Esophagus (tissue), 2 donors: Measurements from ENCODE around the gene NDUFS2. TPM values are rescaled to one million over a fixed set of nuclear protein-coding genes. Genes with fewer than 3 reads are reported as not detected.

Experiments
- H3K27ac ChIP-seq, 2 donors: one replicate each; pipeline ENCODE4 v1.5.1; 2013; ENCODE audit warnings: low read depth in 2 of 2, mild to moderate bottlenecking in 2 of 2, inconsistent platforms in 1 of 2, low read length in 1 of 2, moderate library complexity in 1 of 2
- H3K27me3 ChIP-seq, 2 donors: one replicate each; pipeline ENCODE4 v1.6.1; 2013; ENCODE audit warnings: low read length in 2 of 2, control low read depth in 1 of 2, mild to moderate bottlenecking in 1 of 2; ENCODE audit not compliant: insufficient read depth in 2 of 2, control insufficient read depth in 1 of 2
- H3K36me3 ChIP-seq, 2 donors: one replicate each; pipeline ENCODE4 v1.6.1; 2013; ENCODE audit warnings: low read length in 1 of 2; ENCODE audit not compliant: control insufficient read depth in 2 of 2, insufficient read depth in 2 of 2
- H3K4me1 ChIP-seq, 2 donors: one replicate each; pipeline ENCODE4 v1.6.1; 2013; ENCODE audit warnings: low read length in 1 of 2; ENCODE audit not compliant: control insufficient read depth in 2 of 2, insufficient read depth in 2 of 2
- H3K4me3 ChIP-seq, 2 donors: one replicate each; pipeline ENCODE4 v1.5.1; 2013; ENCODE audit warnings: low read length in 2 of 2, mild to moderate bottlenecking in 2 of 2, low read depth in 1 of 2, moderate library complexity in 1 of 2
- H3K9me3 ChIP-seq, 2 donors: one replicate each; pipeline ENCODE4 v1.6.1; 2013; ENCODE audit warnings: mild to moderate bottlenecking in 2 of 2, low read depth in 1 of 2, low read length in 1 of 2, moderate library complexity in 1 of 2; ENCODE audit not compliant: control insufficient read depth in 2 of 2, insufficient read depth in 1 of 2
- WGBS, 2 donors: extraction: QIAGEN DNeasy Blood & Tissue Kit; methylation state at CpG; one replicate each; pipeline ENCODE4 v1.1.7; 2013; 5-methylcytosine and 5-hydroxymethylcytosine counted together
- polyA plus RNA-seq, 2 donors: library from polyadenylated mRNA; stranded (reverse); fragments of 200-250 nt; gene quantifications; one replicate each; pipeline ENCODE4 v1.2.3, GENCODE V29; 2013
- donor health status: healthy with polysubstance abuse.
- donor health status: Bipolar disorder and iron deficiency.

The NDUFS2 gene
- polyA plus RNA-seq, 2 donors, result 27.8 to 76.0 TPM

- Histone ChIP-seq H3K9me3 (no peaks in the 10 kb centered on the region), H3K27me3 (no peaks in the 10 kb centered on the region), H3K27ac (no peak overlapping the region), H3K4me3 (no peak overlapping the region), H3K36me3 (peaks cover 0 to 18% of the 10 kb centered on the region in 2 donors), H3K4me1 (peaks cover 4 to 23% of the 10 kb centered on the region in 2 donors)
- WGBS, 2 donors, result 82 to 84% methylated on average over 5 of the region's 5 CpGs
Measured at GRCh38 chr1:161161652-161162051, 40.5 kb upstream of the NDUFS2 start.

- Histone ChIP-seq H3K9me3 (no peaks in the 10 kb centered on the region), H3K4me3 (no peak overlapping the region), H3K4me1 (peaks cover 4 to 27% of the 10 kb centered on the region in 2 donors), H3K36me3 (peaks cover 0 to 18% of the 10 kb centered on the region in 2 donors), H3K27me3 (no peaks in the 10 kb centered on the region), H3K27ac (no peak overlapping the region)
- 81 to 85% methylated on average over 7 of the region's 7 CpGs for WGBS, 2 donors
Measured at GRCh38 chr1:161162052-161162451, 40.1 kb upstream of the NDUFS2 start.

GRCh38 chr1:161162806-161163205, 39.4 kb upstream of the NDUFS2 start:
- WGBS, 2 donors, result 91 to 95% methylated on average over 10 of the region's 10 CpGs
- Histone ChIP-seq H3K36me3 (peaks cover 0 to 18% of the 10 kb centered on the region in 2 donors), H3K4me1 (peaks cover 4 to 30% of the 10 kb centered on the region in 2 donors), H3K27ac (no peak overlapping the region), H3K4me3 (no peak overlapping the region), H3K9me3 (no peaks in the 10 kb centered on the region), H3K27me3 (no peaks in the 10 kb centered on the region)

GRCh38 chr1:161163793-161164192, 38.4 kb upstream of the NDUFS2 start:
- Histone ChIP-seq H3K36me3 (peaks cover 0 to 13% of the 10 kb centered on the region in 2 donors), H3K9me3 (no peaks in the 10 kb centered on the region), H3K27ac (no peak overlapping the region), H3K4me1 (peaks cover 4 to 28% of the 10 kb centered on the region in 2 donors), H3K27me3 (no peaks in the 10 kb centered on the region), H3K4me3 (no peak overlapping the region)
- WGBS, 2 donors, result 89 to 91% methylated on average over 5 of the region's 5 CpGs

GRCh38 chr1:161164901-161165610, 37.1 kb upstream of the NDUFS2 start:
- 58 to 64% methylated on average over 14 of the region's 14 CpGs for WGBS, 2 donors
- peaks cover 4 to 25% of the 10 kb centered on the region in 2 donors for H3K4me1 ChIP-seq

GRCh38 chr1:161165742-161166668, 36.2 kb upstream of the NDUFS2 start, which contains the start of gene PPOX:
PPOX (plus strand) TSS chr1:161166426; CDS start chr1:161166848, 422 bp downstream.
- Histone ChIP-seq H3K4me3 (peak within 1 kb of the TSS; percentile 63 to 67), H3K27ac (peak within 1 kb of the TSS; percentile 92 to 97), H3K4me1 (peaks cover under 1 to 15% of the 10 kb centered on the region in 2 donors), H3K9me3 (no peaks in the 10 kb centered on the region), H3K27me3 (no peaks in the 10 kb centered on the region), H3K36me3 (peaks cover 2 to 20% of the 10 kb centered on the region in 2 donors)
- WGBS, 2 donors, result 0% methylated on average over 54 of the region's 54 CpGs

More at GRCh38 chr1:161164901-161165610, 37.1 kb upstream of the NDUFS2 start:
- Histone ChIP-seq H3K9me3 (no peaks in the 10 kb centered on the region), H3K36me3 (peaks cover 0 to 17% of the 10 kb centered on the region in 2 donors), H3K27me3 (no peaks in the 10 kb centered on the region), H3K27ac (peak overlapping the region; percentile 92 to 97), H3K4me3 (no peak overlapping the region)

- Histone ChIP-seq H3K36me3 (peaks cover 10 to 22% of the 10 kb centered on the region in 2 donors), H3K27ac (peak overlapping the region; percentile 92 to 97), H3K9me3 (no peaks in the 10 kb centered on the region), H3K4me1 (peaks cover 0 to 13% of the 10 kb centered on the region in 2 donors), H3K4me3 (peak overlapping the region; percentile 63 to 67), H3K27me3 (no peaks in the 10 kb centered on the region)
- 6% methylated on average over 33 of the region's 33 CpGs for WGBS, 2 donors
Measured at GRCh38 chr1:161166669-161167548, 35.3 kb upstream of the NDUFS2 start.

GRCh38 chr1:161168906-161169305, 33.3 kb upstream of the NDUFS2 start:
- Histone ChIP-seq H3K27me3 (no peaks in the 10 kb centered on the region), H3K4me1 (peaks cover 4 to 16% of the 10 kb centered on the region in 2 donors), H3K27ac (no peak overlapping the region), H3K36me3 (peaks cover 15 to 28% of the 10 kb centered on the region in 2 donors), H3K4me3 (no peak overlapping the region), H3K9me3 (no peaks in the 10 kb centered on the region)
- WGBS, 2 donors, result 92 to 93% methylated on average over 9 of the region's 9 CpGs

GRCh38 chr1:161171191-161171590, 31.0 kb upstream of the NDUFS2 start:
- Histone ChIP-seq H3K27ac (no peak overlapping the region), H3K27me3 (no peaks in the 10 kb centered on the region), H3K36me3 (peaks cover 20 to 33% of the 10 kb centered on the region in 2 donors), H3K9me3 (no peaks in the 10 kb centered on the region), H3K4me3 (no peak overlapping the region), H3K4me1 (peaks cover 6 to 12% of the 10 kb centered on the region in 2 donors)
- WGBS, 2 donors, result 63 to 67% methylated on average over 5 of the region's 5 CpGs
